ENCODE data around the gene E2F1. TPM values are rescaled to one million over a fixed set of nuclear protein-coding genes. Genes with fewer than 3 reads are reported as not detected.

Gene E2F1
- total RNA-seq, 1 donor from 2014 or later: 1.8 TPM

DNA sequence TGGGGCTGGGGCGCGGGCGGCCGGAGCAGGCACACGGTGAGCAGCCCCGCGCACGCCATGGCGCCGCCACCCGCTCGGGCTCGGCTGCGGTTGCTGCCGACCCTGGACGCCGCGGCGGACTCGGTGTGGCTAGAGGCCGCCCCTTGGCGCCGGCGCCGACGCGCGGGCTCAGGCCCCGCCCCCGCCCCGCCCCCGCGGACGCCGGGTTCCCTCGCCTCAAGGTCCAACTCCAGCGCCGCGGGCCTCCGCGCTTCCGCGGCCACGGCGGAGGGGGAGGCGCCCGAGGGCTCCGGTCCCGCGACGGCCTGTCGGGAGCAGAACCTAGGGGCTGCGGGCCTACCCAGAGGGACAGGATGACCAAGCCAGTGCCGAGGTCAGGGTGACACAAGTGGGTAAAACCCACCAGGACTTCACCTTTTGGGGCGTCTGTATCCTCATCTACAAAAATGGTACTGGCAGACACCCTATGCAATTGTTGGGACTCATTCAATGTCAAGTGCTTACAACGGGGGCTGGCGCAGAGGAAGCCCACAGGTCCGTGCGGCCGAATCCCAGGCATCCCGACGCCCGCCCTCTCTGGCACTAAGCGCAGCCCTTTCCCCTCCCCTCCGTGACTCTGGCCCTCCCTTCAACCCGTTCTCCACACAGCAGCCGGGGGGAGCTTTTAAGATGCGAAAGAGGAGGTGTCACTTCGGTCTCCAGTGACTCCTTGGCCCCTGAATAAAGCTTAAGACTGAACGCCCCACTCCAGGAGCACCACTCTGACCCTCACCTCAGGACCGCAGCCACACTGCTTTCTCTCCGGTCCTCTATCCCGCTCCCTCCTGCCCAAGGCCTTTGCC lies 11.7 kb downstream of the E2F1 start, which contains the start of gene NECAB3:
Gene NECAB3, minus strand, starts transcription at position 135 of the 842 bp plus-strand sequence. Its CDS starts 76 bp downstream, at position 59.
- intact Hi-C loops (cut with micrococcal nuclease): no loop called here
- peak; percentile 94 for DNase-seq
- ATAC-seq: peak; percentile 84

DNA sequence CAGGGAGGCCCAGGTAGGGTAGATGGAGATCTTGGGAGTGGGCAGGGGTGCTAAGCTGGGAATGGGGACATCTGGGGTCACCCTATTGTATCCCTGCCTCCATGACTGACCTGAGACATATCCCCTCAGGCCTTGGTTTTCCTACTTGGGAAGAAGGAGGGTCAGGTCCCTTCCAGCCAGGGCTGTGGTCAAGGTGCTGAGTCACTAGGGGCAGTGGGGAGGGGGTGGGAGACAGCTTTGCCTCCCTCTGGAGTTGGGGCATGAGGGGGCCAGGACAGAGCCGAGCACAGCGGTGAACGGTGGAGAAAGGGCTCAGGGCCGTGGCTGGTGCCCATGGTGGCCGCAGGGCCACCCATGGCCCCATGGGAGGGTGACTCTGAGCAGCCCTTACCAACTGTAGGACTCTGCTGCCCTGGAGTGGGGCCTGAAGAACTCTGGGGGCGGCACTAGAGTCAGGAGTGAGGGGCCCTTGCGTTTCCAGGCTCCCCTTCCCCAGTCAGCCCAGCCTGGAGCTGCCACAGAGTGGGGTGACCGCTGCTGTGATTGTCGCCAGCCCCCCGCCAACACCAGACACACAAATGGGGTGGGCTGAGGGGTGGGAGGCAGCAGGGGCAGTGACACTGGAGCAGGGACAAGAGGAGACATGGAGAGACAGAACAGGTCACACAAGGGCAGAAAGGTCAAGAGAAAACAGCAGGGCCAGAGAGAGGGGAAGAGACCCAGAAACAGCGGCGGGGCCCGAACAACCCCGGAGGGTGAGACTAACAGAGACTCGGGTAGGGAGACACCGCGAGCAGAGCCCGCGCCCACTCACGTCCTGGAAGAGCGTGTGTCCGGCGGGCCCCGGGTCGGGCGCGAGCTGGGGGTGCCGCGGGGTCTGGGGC lies 12.5 kb downstream of the E2F1 start:
- peak; percentile 2 for ATAC-seq
- DNase-seq: no peak
- intact Hi-C loops (cut with micrococcal nuclease): no loop called here

DNA sequence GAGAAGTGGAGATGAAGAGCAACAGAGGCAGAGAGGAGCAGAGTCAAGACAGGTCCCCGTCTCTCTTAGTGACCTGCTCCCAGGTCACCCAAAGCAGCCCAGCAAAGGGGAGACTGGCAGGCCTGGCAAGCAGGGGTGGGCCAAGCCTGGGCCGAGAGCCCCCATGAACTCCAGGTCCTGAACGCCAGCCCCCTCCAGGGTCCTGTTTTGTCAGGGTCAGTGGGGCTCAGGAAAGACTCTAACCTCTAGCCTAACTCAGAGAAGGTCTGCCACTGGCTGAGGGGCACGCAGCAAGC lies 13.1 kb downstream of the E2F1 start:
- no peak for ATAC-seq
- intact Hi-C loops (cut with micrococcal nuclease): no loop called here
- DNase-seq: no peak

DNA sequence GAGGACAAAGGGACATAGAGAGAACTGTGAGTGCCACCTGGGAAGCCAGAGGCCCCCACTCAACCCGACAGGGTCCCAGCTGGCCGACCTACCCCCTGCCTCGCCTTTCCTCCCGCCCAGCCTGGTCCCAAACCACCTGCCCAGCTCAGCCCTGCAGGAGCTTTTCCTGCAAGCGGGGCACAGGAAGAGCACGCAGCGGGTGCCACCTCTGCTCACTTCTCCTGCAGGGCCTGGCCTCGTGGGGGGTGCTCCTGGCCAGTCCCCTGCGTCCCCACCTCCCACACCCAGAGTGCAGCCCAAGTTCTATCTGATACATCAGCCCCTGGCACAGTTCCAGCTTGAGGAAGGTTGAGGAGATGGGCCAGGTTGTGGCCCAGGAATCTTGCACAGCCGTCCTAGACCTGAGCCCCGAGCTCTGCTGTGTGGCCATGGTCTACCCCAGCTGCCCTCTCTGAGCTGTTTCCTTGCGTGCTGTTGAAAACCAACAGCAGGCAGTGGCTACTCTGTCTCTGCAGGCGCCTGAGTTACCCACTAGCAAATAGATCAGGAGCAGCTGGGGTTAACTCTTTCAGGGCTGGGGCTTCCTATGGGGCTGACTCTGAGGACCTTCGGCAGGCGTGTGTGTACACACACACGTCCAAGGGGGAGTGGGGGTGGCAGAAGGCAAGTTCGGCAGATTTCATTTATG lies 13.6 kb downstream of the E2F1 start:
- intact Hi-C loops (cut with micrococcal nuclease): no loop called here
- ATAC-seq: no peak
- DNase-seq: no peak

DNA sequence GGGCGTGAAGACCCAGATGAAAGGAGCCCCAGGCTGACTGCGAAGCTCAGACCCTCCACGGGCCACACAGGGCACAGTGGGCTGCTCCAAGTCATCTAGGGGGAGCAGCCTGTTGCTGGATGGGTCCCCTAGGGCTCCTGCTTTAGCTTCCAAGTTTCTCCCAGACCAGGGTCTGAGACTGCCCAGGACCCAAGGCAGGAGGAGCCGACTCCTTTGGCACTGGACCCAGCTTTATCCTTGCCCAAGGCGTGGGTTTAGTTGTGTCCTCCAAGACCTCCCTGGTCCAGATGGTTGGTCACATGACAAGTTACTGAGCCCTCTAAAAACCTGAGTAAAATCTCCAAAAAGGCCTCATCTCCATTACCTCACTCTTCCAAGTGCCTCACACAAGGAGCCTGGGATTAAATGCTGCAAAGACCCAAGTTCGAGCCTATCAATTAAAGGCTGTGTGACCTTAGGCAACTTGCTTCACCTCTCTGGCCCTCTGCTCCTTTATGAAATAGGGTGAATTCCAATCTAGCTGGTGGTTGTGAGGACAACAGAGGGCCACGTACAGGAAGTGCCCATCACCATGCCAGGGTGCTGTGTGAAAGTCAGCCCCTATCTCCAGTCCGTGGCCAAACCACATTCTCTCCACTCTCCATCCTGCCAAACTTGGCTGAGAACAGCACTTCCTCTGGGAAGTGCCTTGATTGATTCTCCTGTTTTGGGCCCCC lies 14.5 kb downstream of the E2F1 start:
- intact Hi-C loops (cut with micrococcal nuclease): no loop called here
- DNase-seq (no peak), ATAC-seq (no peak)

DNA sequence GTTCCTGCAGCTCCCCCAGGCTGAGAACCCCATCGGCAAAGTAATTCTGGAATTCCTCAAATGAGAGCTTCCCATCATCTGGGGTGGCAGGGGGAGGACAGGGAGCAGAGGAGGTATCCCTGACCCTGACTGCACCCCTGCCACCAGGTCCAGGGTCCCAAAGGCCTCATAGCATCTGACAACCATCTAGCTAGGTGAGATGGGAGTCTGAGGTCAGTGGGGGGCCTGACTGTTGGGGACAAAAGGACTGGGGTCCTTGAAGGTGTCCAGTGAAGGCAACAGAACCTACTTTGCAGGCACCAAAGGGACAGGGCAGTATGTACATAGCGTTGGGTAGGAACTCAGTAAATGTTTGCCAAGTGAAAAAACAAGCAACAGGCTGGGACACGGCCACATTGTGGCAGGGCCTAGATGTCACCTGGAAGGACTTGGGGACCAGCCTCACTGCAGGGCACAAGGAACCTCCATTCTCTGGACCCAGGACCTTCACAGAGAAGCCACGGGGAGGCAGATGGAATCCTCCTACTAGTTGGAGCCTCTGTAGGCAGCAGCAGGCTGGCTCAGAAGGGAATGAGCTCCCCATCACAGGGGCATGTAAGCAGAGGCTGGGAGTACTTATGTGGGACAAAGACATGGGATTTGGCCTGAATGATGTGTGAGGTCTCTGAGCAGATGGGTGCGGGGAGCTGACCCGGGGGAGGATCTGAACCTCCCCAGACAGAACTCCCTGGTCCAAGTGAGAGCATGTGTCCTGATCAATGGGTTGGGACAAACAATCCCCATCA lies 15.3 kb downstream of the E2F1 start:
- ATAC-seq (no peak), DNase-seq (no peak)
- intact Hi-C loops (cut with micrococcal nuclease): no loop called here

DNA sequence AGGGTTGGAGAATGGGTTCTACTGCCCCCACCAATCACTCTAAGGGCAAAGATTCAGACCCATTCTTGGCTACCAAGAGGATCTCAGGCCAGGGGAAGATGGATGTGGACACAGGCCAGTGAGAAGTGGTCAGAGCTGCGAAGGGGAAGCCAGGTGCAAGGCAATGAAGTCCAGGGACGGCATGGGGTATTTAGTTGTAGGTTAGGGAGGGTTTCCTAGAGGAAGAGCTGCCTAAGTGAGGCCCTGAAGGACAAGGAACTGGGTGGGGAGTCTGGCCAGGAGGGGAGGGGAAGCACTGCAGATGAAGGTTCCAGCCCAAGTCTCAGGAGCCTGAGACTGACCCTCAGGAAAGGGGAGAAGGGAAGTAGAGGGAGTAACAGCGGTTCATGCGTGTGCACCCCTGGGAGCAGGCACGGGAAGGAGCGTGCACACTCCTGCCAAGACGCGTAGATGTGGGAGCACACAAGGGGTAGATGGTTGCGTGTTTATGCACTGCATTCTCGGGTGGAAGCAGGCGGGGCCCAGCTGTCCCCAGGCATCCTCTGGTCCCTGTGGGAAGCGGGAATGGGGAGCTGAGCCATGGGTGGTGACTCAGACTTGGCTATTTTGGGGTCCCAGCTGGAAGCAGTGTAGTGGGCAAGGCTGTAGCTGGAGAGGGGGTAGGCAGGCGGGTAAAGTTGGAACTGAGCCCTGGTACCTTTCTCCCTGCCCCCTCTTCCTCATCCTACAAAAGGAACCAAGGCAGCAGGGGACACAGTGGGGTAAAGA lies 16.1 kb downstream of the E2F1 start:
- intact Hi-C loops (cut with micrococcal nuclease): no loop called here
- DNase-seq (no peak), ATAC-seq (no peak)

DNA sequence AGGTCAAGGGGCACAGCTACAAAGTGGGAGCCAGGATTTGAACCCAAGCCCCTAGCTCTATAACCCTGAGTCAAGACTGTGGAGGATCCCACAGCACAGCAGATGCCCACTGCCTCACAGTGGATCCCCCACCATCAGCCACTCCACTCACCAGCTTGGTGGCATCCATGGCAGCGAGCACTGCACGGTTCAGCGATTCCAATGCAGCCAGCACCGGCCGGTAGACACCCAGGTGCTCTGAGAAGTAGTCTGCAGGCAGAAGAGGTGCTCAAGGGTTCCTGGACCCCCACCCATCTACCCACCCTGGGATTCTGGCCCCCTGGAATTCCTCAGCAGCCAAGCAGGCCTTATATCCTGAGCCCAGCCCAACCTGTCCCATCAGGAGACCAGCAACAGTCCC lies 17.0 kb downstream of the E2F1 start:
- intact Hi-C loops (cut with micrococcal nuclease): no loop called here
- DNase-seq (no peak), ATAC-seq (no peak)

DNA sequence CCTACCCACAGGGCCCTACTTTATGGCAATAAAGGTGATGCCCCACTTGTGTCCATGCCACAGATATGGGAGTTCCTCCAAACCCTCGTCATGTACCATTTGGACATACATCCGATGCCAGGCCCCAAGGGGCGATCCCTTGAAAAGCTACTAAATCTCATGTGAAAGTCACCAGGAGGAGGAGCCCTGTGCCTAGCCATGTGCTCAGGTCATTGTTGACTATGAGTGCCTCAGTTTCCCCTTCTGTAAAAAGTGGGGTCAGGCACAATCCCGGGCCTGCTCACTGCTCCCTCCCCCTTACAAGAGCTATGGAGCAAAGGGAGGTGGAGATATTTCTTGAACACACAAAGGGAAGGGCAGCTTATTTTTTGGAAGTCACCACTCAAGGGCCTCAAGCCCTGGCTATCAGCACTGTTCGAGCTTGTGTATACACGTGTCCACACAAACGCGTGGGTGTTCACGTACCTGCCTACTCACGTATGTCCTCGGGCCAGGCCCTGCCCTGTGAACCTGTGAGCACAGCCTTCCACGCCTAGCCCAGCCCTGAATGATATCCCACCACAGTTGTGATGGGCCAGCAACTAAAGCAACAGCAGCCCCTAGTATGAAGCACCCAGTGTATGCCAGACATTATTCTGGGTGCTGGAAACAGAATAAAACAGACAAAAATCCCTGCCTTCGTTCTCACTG lies 17.6 kb downstream of the E2F1 start:
- ATAC-seq (no peak), DNase-seq (no peak)
- intact Hi-C loops (cut with micrococcal nuclease): no loop called here

DNA sequence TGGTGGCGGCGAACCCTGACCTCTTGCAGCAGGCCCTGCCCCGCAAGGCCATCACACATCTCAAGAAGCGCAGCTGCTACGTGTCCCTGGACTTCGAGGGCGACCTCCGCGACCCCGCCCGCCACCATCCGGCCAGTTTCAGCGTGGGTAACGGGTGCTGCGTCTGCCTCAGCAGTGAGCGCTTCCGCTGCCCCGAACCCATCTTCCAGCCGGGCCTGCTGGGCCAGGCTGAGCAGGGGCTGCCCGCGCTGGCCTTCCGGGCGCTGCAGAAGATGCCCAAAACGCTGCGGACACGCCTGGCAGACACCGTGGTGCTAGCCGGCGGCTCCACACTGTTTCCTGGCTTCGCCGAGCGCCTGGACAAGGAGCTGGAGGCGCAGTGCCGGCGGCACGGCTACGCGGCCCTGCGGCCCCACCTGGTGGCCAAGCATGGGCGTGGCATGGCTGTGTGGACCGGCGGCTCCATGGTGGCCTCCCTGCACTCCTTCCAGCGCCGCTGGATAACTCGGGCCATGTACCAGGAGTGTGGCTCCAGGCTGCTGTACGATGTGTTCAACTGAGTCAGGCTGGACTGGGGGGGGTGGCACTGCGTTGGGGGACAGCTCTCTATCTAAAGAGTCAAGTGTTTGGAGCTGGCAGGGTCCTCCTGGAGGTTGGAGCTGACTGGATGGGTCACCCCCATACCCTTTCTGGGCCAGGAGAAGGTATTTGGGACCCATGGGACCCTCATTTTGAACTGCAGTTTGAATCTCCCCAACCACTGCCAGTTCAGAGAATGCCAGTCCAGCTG lies 18.3 kb downstream of the E2F1 start:
- intact Hi-C loops (cut with micrococcal nuclease): no loop called here
- DNase-seq (peak; percentile 88), ATAC-seq (peak; percentile 61)

DNA sequence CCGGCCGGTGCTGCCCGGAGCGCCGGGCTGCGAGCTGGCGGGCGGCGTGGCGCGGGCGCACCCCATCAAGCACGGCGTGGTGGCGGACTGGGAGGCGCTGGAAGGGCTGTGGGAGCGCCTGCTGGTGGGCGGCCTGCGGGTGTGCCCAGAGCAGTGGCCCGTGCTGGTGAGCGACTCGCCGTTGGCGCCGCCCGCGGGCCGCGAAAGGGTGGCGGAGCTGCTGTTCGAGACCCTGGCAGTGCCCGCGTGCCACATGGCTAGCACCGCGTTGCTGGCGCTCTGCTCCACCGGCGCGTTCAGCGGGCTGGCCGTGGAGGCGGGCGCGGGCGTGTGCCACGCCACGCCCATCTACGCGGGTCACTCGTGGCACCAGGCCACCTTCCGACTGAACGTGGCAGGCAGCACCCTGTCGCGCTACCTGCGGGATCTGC lies 18.9 kb downstream of the E2F1 start:
- peak; percentile 16 for ATAC-seq
- peak; percentile 77 for DNase-seq
- intact Hi-C loops (cut with micrococcal nuclease): no loop called here

DNA sequence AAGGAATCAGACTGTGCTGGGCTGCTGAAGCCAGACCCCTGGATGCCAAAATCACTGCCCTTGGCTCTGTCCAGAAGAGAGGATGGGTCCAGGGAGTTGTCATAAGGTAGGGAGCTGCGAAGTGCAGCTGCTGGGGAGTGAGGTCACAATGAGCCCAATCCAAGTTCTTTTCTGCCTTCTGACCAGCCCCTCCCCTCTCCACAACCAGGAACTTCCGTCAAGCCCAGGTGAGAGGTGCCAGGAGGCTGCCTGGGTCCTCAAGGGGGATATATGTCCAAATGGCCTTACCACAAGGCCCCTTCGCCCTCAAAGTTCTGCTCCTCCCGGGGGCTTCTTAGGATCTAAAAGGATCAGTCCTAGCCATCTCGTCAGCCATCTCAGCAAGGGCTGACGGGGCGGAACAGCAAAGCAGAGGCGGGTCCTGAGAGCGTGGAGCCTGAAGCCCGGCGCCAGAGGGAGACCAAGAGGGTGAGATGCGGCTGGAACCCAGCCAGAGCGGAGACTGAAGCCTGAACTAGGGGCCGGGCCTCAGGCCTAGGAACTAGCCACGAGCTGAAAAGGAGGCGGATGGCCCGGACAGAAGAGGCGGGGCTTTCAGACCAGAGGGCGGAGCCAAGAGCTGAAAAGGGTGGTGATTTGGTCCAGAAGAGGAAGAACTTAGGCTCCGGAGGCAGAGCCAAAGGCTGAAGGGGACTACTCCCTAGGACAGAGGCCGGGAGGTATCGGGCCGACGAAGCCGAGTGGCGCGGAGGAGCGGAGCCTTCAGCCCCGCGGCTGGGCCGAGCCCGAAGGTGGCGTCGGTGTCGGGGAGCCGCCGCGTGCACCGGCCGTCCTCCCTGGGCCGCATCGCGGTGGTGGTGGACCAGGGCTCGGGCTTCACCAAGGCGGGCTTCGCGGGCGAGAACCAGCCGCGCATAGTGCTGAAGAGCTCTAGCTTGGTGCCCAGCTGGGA lies 19.6 kb downstream of the E2F1 start, which contains the start of gene ACTL10:
Gene ACTL10, plus strand, starts transcription at position 651 of the 952 bp plus-strand sequence. CDS start 555 bp downstream, outside the sequence.
- intact Hi-C loops (cut with micrococcal nuclease): no loop called here
- ATAC-seq (peak; percentile 74), DNase-seq (peak; percentile 99)

DNA sequence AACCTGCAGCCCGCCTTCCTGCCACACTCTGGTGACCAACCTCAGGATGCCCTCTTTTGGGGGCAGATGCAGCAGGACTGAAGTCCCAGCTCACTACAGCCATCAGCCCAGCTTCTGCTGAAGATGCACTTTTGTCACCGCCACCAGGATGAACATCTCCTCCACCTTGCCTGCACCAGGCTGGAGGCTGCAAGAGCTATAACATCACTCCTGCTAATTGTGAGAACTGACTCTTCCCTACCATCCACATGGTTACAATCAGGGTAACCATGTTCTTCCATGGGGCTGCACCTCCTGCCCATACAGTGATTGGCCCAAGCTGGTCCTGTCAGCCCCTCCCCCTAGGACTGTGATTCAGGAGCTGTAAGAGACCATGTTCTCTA lies 21.4 kb downstream of the E2F1 start:
- DNase-seq: no peak
- intact Hi-C loops (cut with micrococcal nuclease): no loop called here

DNA sequence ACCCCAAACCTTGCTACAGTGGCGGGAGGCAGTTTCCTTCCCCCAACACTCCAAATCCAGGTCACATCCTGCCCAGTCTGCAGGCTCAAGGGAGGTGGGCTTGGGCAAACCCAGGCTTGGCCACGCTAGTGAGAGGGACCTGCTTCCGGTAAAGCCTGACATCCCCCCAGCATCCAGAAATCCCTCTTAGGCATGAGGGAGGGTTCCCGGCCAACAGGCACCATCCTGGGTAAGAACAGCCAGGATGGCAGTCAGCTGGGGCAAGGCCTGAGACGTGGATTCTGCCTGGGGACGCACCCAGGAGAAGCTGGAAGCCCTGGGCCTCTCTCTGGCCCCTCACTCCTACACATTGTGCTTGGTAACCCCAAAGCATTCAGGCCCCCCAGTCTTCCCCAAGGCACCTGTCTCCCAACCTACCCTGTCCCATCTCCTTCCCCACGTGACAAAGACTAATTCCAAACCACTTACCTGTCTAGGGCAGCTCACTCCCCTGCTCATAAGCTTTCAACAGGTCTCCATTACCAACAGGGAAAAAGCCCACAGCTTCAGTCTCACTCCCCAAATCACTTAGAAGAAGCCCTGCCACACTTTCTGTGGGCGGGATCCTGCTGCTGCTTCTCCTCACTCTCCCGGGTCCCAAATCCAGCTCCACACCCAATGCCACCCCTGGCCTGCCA lies 22.0 kb downstream of the E2F1 start:
- no peak for DNase-seq
- intact Hi-C loops (cut with micrococcal nuclease): no loop called here
- ATAC-seq: no peak

More for the DNA sequence above, 21.4 kb downstream of the E2F1 start:
- no peak for ATAC-seq
